ENCODE results near the gene VSIR.

VSIR gene

GRCh38 chr10:71753091-71753959, 20.0 kb downstream of the VSIR start:
- H3K9ac ChIP-seq (ENCODE audit: insufficient read length, low read depth) = no peak overlapping the region
- no peaks in the 10 kb centered on the region for H3K36me3 ChIP-seq (ENCODE audit: insufficient read depth, insufficient read length, low read length)
- no peaks in the 10 kb centered on the region for H3K27me3 ChIP-seq (ENCODE audit: insufficient read depth, insufficient read length)
- H3K9me3 ChIP-seq (ENCODE audit: insufficient read depth, low read length) = no peaks in the 10 kb centered on the region
- TF ChIP-seq SUZ12 (IDR thresholded peaks at IDR 0.05; ENCODE audit: extremely low read depth, insufficient read depth, insufficient read length) = no peak
- no peak for TF ChIP-seq ZNF274 (IDR thresholded peaks at IDR 0.05; ENCODE audit: low read depth, low read length)
- no peak for TF ChIP-seq YY1 (IDR thresholded peaks at IDR 0.05; ENCODE audit: insufficient read depth, insufficient read length)
- H3K4me3 ChIP-seq (ENCODE audit: insufficient read length, low read depth) = no peak overlapping the region
- no peak for DNase-seq (ENCODE audit: low read depth, low spot score)
- H3K4me1 ChIP-seq (ENCODE audit: insufficient read depth, insufficient read length) = peaks cover 4% of the 10 kb centered on the region

- no peaks in the 10 kb centered on the region for H3K27me3 ChIP-seq (ENCODE audit: insufficient read depth, insufficient read length)
- no peak for TF ChIP-seq YY1 (IDR thresholded peaks at IDR 0.05; ENCODE audit: insufficient read depth, insufficient read length)
- no peak for TF ChIP-seq SUZ12 (IDR thresholded peaks at IDR 0.05; ENCODE audit: extremely low read depth, insufficient read depth, insufficient read length)
- no peak for TF ChIP-seq ZNF274 (IDR thresholded peaks at IDR 0.05; ENCODE audit: low read depth, low read length)
- H3K36me3 ChIP-seq (ENCODE audit: insufficient read depth, insufficient read length, low read length) = no peaks in the 10 kb centered on the region
- peaks cover 4% of the 10 kb centered on the region for H3K4me1 ChIP-seq (ENCODE audit: insufficient read depth, insufficient read length)
- no peak overlapping the region for H3K9ac ChIP-seq (ENCODE audit: insufficient read length, low read depth)
- H3K4me3 ChIP-seq (ENCODE audit: insufficient read length, low read depth) = no peak overlapping the region
- no peaks in the 10 kb centered on the region for H3K9me3 ChIP-seq (ENCODE audit: insufficient read depth, low read length)
- DNase-seq (ENCODE audit: low read depth, low spot score) = no peak
Observed at GRCh38 chr10:71752391-71753090, 20.8 kb downstream of the VSIR start.

GRCh38 chr10:71751515-71752224, 21.6 kb downstream of the VSIR start:
- H3K27me3 ChIP-seq (ENCODE audit: insufficient read depth, insufficient read length) = no peaks in the 10 kb centered on the region
- no peaks in the 10 kb centered on the region for H3K9me3 ChIP-seq (ENCODE audit: insufficient read depth, low read length)
- no peak for DNase-seq (ENCODE audit: low read depth, low spot score)
- TF ChIP-seq ZNF274 (IDR thresholded peaks at IDR 0.05; ENCODE audit: low read depth, low read length) = no peak
- no peak for TF ChIP-seq YY1 (IDR thresholded peaks at IDR 0.05; ENCODE audit: insufficient read depth, insufficient read length)
- no peak for TF ChIP-seq SUZ12 (IDR thresholded peaks at IDR 0.05; ENCODE audit: extremely low read depth, insufficient read depth, insufficient read length)
- no peak overlapping the region for H3K9ac ChIP-seq (ENCODE audit: insufficient read length, low read depth)
- H3K36me3 ChIP-seq (ENCODE audit: insufficient read depth, insufficient read length, low read length) = no peaks in the 10 kb centered on the region
- H3K4me1 ChIP-seq (ENCODE audit: insufficient read depth, insufficient read length) = peaks cover 7% of the 10 kb centered on the region
- no peak overlapping the region for H3K4me3 ChIP-seq (ENCODE audit: insufficient read length, low read depth)

- TF ChIP-seq YY1 (IDR thresholded peaks at IDR 0.05; ENCODE audit: insufficient read depth, insufficient read length) = no peak
- TF ChIP-seq SUZ12 (IDR thresholded peaks at IDR 0.05; ENCODE audit: extremely low read depth, insufficient read depth, insufficient read length) = no peak
- TF ChIP-seq ZNF274 (IDR thresholded peaks at IDR 0.05; ENCODE audit: low read depth, low read length) = no peak
- H3K9ac ChIP-seq (ENCODE audit: insufficient read length, low read depth) = no peak overlapping the region
- no peak for DNase-seq (ENCODE audit: low read depth, low spot score)
- H3K4me3 ChIP-seq (ENCODE audit: insufficient read length, low read depth) = no peak overlapping the region
- no peaks in the 10 kb centered on the region for H3K27me3 ChIP-seq (ENCODE audit: insufficient read depth, insufficient read length)
- no peaks in the 10 kb centered on the region for H3K36me3 ChIP-seq (ENCODE audit: insufficient read depth, insufficient read length, low read length)
- H3K4me1 ChIP-seq (ENCODE audit: insufficient read depth, insufficient read length) = peaks cover 7% of the 10 kb centered on the region
- H3K9me3 ChIP-seq (ENCODE audit: insufficient read depth, low read length) = no peaks in the 10 kb centered on the region
Observed at GRCh38 chr10:71750986-71751385, 22.3 kb downstream of the VSIR start.

- Histone ChIP-seq H3K9ac (ENCODE audit: insufficient read length, low read depth) (no peak overlapping the region), H3K36me3 (ENCODE audit: insufficient read depth, insufficient read length, low read length) (no peaks in the 10 kb centered on the region), H3K4me3 (ENCODE audit: insufficient read length, low read depth) (no peak overlapping the region), H3K9me3 (ENCODE audit: insufficient read depth, low read length) (no peaks in the 10 kb centered on the region), H3K4me1 (ENCODE audit: insufficient read depth, insufficient read length) (peaks cover 14% of the 10 kb centered on the region), H3K27me3 (ENCODE audit: insufficient read depth, insufficient read length) (no peaks in the 10 kb centered on the region)
- TF ChIP-seq SUZ12 (IDR thresholded peaks at IDR 0.05; ENCODE audit: extremely low read depth, insufficient read depth, insufficient read length) = no peak
- no peak for TF ChIP-seq ZNF274 (IDR thresholded peaks at IDR 0.05; ENCODE audit: low read depth, low read length)
- TF ChIP-seq YY1 (IDR thresholded peaks at IDR 0.05; ENCODE audit: insufficient read depth, insufficient read length) = no peak
- no peak for DNase-seq (ENCODE audit: low read depth, low spot score)
Observed at GRCh38 chr10:71750124-71750841, 23.0 kb downstream of the VSIR start.

- Histone ChIP-seq H3K36me3 (ENCODE audit: insufficient read depth, insufficient read length, low read length) (no peaks in the 10 kb centered on the region), H3K27me3 (ENCODE audit: insufficient read depth, insufficient read length) (no peaks in the 10 kb centered on the region), H3K9ac (ENCODE audit: insufficient read length, low read depth) (no peak overlapping the region), H3K4me1 (ENCODE audit: insufficient read depth, insufficient read length) (peaks cover 14% of the 10 kb centered on the region), H3K4me3 (ENCODE audit: insufficient read length, low read depth) (no peak overlapping the region), H3K9me3 (ENCODE audit: insufficient read depth, low read length) (no peaks in the 10 kb centered on the region)
- TF ChIP-seq ZNF274 (IDR thresholded peaks at IDR 0.05; ENCODE audit: low read depth, low read length) (no peak), SUZ12 (IDR thresholded peaks at IDR 0.05; ENCODE audit: extremely low read depth, insufficient read depth, insufficient read length) (no peak), YY1 (IDR thresholded peaks at IDR 0.05; ENCODE audit: insufficient read depth, insufficient read length) (no peak)
- DNase-seq (ENCODE audit: low read depth, low spot score) = no peak
Observed at GRCh38 chr10:71749396-71749795, 23.9 kb downstream of the VSIR start.
